Measurements from ENCODE around the gene GNG2.

GNG2 gene

DNA sequence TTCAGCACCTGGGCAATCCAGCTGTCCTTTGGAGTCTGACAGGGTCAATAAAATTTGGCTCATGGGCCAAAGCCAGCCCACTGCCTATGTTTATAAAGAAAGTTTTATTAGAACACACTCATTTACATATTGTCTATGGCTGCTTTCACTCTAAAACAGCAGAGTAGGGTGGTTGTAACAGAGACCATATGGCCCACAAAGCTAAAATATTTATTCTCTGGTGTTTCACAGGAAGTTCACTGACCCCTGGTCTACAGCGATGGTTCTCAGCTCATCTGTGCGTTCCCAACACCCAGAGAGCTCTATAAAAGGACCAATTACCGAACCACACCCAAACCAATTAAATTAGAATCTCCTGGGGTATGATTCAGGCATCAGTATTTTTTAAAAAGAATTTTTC is 91.2 kb downstream of the GNG2 start:
- Histone ChIP-seq H4K20me1 (ENCODE audit: low read depth, low read length) (no peaks in the 10 kb centered on the region), H3K79me2 (ENCODE audit: insufficient read depth, low read length) (no peaks in the 10 kb centered on the region), H3K36me3 (ENCODE audit: low read length) (no peaks in the 10 kb centered on the region), H3K9me3 (ENCODE audit: insufficient read depth, low read length) (no peaks in the 10 kb centered on the region), H3K27me3 (ENCODE audit: low read length) (no peaks in the 10 kb centered on the region), H3K9me2 (replicated peaks; ENCODE audit: insufficient read depth, low read length) (no peaks in the 10 kb centered on the region), H3K9ac (ENCODE audit: low read length) (no peak overlapping the region), H3F3A (ENCODE audit: insufficient read depth) (no peaks in the 10 kb centered on the region), H2AFZ (ENCODE audit: low read depth, low read length, severe bottlenecking) (no peak overlapping the region), H3K4me2 (ENCODE audit: low read depth, low read length, poor library complexity, severe bottlenecking) (no peak overlapping the region), H3K27ac (ENCODE audit: low read depth, low read length) (no peak overlapping the region), H3K4me3 (ENCODE audit: insufficient read depth, low read length, poor library complexity, severe bottlenecking) (no peak overlapping the region)
- TF ChIP-seq EZH2phosphoT487 (conservative IDR thresholded peaks at IDR 0.05; ENCODE audit: low read length) (no peak), CTCF (IDR thresholded peaks at IDR 0.05; ENCODE audit: insufficient read depth, low read length, poor library complexity, severe bottlenecking) (no peak)

DNA sequence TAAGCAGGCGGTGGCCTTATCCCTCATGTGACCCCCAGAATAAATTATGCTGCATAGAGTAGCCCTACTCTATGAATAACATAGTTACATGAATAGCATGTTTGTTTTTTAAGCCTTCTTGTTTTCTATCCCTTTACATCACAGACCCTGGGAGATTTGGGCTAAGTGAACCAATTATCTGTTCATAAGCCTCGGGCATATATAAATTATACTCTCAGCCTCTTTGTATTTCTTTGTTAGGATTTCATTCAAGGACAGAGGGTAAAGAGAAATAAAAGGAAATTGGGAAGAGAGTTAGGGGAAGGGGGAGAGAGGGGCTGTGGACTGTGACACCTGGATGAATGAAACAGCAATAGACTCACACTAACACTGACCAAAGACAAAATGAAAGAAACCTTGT is 93.6 kb downstream of the GNG2 start:
- no peak overlapping the region for H3K27ac ChIP-seq (ENCODE audit: low read depth, low read length)
- H2AFZ ChIP-seq (ENCODE audit: low read depth, low read length, severe bottlenecking): no peak overlapping the region
- H3F3A ChIP-seq (ENCODE audit: insufficient read depth): no peaks in the 10 kb centered on the region
- no peaks in the 10 kb centered on the region for H3K79me2 ChIP-seq (ENCODE audit: insufficient read depth, low read length)
- no peak overlapping the region for H3K4me2 ChIP-seq (ENCODE audit: low read depth, low read length, poor library complexity, severe bottlenecking)
- H3K9ac ChIP-seq (ENCODE audit: low read length): no peak overlapping the region
- H3K9me2 ChIP-seq (replicated peaks; ENCODE audit: insufficient read depth, low read length): no peaks in the 10 kb centered on the region
- no peaks in the 10 kb centered on the region for H3K27me3 ChIP-seq (ENCODE audit: low read length)
- no peaks in the 10 kb centered on the region for H4K20me1 ChIP-seq (ENCODE audit: low read depth, low read length)
- H3K9me3 ChIP-seq (ENCODE audit: insufficient read depth, low read length): no peaks in the 10 kb centered on the region
- no peaks in the 10 kb centered on the region for H3K36me3 ChIP-seq (ENCODE audit: low read length)
- no peak overlapping the region for H3K4me3 ChIP-seq (ENCODE audit: insufficient read depth, low read length, poor library complexity, severe bottlenecking)
- no peak for TF ChIP-seq EZH2phosphoT487 (conservative IDR thresholded peaks at IDR 0.05; ENCODE audit: low read length)
- TF ChIP-seq CTCF (IDR thresholded peaks at IDR 0.05; ENCODE audit: insufficient read depth, low read length, poor library complexity, severe bottlenecking): no peak

- H3K27me3 ChIP-seq (ENCODE audit: low read length): no peaks in the 10 kb centered on the region
- no peaks in the 10 kb centered on the region for H3K9me2 ChIP-seq (replicated peaks; ENCODE audit: insufficient read depth, low read length)
- H3K4me2 ChIP-seq (ENCODE audit: low read depth, low read length, poor library complexity, severe bottlenecking): no peak overlapping the region
- H3K9ac ChIP-seq (ENCODE audit: low read length): no peak overlapping the region
- no peaks in the 10 kb centered on the region for H3K79me2 ChIP-seq (ENCODE audit: insufficient read depth, low read length)
- no peaks in the 10 kb centered on the region for H3K9me3 ChIP-seq (ENCODE audit: insufficient read depth, low read length)
- H4K20me1 ChIP-seq (ENCODE audit: low read depth, low read length): no peaks in the 10 kb centered on the region
- H3F3A ChIP-seq (ENCODE audit: insufficient read depth): no peaks in the 10 kb centered on the region
- no peak overlapping the region for H3K27ac ChIP-seq (ENCODE audit: low read depth, low read length)
- TF ChIP-seq CTCF (IDR thresholded peaks at IDR 0.05; ENCODE audit: insufficient read depth, low read length, poor library complexity, severe bottlenecking) (no peak), EZH2phosphoT487 (conservative IDR thresholded peaks at IDR 0.05; ENCODE audit: low read length) (no peak)
- H2AFZ ChIP-seq (ENCODE audit: low read depth, low read length, severe bottlenecking): no peak overlapping the region
- no peak overlapping the region for H3K4me3 ChIP-seq (ENCODE audit: insufficient read depth, low read length, poor library complexity, severe bottlenecking)
- no peaks in the 10 kb centered on the region for H3K36me3 ChIP-seq (ENCODE audit: low read length)
Observed at GRCh38 chr14:51954657-51955056, 94.2 kb downstream of the GNG2 start.

DNA sequence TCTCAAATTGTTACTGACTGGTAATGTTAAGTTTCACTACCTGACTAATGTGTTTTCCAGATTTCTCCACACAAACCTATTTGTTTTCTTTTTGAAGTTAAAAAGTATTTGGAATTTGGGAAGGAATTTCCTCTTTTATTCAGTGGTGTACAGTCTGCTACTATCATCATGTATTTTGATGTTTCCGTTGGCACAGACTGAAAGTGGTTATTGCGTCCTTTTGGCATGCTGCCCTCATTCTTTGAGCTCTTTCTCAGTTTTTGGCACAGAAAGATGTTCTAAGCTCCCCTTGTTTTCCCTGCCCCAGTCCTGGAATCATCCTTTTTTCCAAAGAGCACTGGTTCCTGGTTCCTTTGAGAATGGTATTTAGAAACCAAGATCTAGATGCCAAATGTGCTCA is 97.5 kb downstream of the GNG2 start:
- H3K27me3 ChIP-seq (ENCODE audit: low read length): no peaks in the 10 kb centered on the region
- no peak for TF ChIP-seq EZH2phosphoT487 (conservative IDR thresholded peaks at IDR 0.05; ENCODE audit: low read length)

More for the DNA sequence above, 97.5 kb downstream of the GNG2 start:
- H2AFZ ChIP-seq (ENCODE audit: low read depth, low read length, severe bottlenecking): no peak overlapping the region
- H3K9me2 ChIP-seq (replicated peaks; ENCODE audit: insufficient read depth, low read length): no peaks in the 10 kb centered on the region
- no peak overlapping the region for H3K9ac ChIP-seq (ENCODE audit: low read length)
- H3K9me3 ChIP-seq (ENCODE audit: insufficient read depth, low read length): no peaks in the 10 kb centered on the region
- H3K4me2 ChIP-seq (ENCODE audit: low read depth, low read length, poor library complexity, severe bottlenecking): no peak overlapping the region
- no peak overlapping the region for H3K4me3 ChIP-seq (ENCODE audit: insufficient read depth, low read length, poor library complexity, severe bottlenecking)
- H4K20me1 ChIP-seq (ENCODE audit: low read depth, low read length): no peaks in the 10 kb centered on the region
- no peaks in the 10 kb centered on the region for H3K36me3 ChIP-seq (ENCODE audit: low read length)
- H3K27ac ChIP-seq (ENCODE audit: low read depth, low read length): no peak overlapping the region
- H3F3A ChIP-seq (ENCODE audit: insufficient read depth): no peaks in the 10 kb centered on the region
- H3K79me2 ChIP-seq (ENCODE audit: insufficient read depth, low read length): no peaks in the 10 kb centered on the region
